Measurements from ENCODE around the gene TF.
"Not testable (repeated sequence)": the region's sequence is repeated elsewhere in the genome, so short reads cannot be mapped to it uniquely, and the experiment has no call there.

Gene TF

GRCh38 chr3:133745981-133746711 lies at the start of gene TF:
Gene TF, plus strand, starts transcription at chr3:133746393. Its CDS starts 48 bp downstream, at chr3:133746441.
- FAIRE-seq, result no peak

DNA sequence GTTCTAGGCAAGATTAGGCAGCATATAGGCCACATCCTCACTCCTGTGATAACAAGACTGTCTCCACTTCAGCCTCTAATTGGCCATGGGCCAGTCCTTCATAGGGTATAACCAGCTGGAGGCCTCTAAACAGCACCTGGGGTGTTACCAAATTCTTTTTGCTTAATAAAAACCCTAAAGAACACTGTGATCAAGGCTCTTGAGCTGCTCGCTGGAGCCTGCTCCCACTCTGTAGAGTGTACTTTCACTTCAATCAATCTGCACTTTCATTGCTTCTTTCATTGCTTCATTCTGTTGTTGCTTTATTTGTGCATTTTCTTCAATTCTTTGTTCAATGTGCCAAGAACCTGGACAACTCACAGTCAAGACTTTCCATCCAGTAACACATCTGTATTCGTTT lies 48.2 kb upstream of the TF start:
- no peak for FAIRE-seq

GRCh38 chr3:133699467-133699866 lies 46.7 kb upstream of the TF start:
- FAIRE-seq, result no peak

GRCh38 chr3:133699903-133700302 lies 46.3 kb upstream of the TF start:
- no peak for FAIRE-seq

GRCh38 chr3:133700351-133700750 lies 45.8 kb upstream of the TF start:
- FAIRE-seq, result no peak

DNA sequence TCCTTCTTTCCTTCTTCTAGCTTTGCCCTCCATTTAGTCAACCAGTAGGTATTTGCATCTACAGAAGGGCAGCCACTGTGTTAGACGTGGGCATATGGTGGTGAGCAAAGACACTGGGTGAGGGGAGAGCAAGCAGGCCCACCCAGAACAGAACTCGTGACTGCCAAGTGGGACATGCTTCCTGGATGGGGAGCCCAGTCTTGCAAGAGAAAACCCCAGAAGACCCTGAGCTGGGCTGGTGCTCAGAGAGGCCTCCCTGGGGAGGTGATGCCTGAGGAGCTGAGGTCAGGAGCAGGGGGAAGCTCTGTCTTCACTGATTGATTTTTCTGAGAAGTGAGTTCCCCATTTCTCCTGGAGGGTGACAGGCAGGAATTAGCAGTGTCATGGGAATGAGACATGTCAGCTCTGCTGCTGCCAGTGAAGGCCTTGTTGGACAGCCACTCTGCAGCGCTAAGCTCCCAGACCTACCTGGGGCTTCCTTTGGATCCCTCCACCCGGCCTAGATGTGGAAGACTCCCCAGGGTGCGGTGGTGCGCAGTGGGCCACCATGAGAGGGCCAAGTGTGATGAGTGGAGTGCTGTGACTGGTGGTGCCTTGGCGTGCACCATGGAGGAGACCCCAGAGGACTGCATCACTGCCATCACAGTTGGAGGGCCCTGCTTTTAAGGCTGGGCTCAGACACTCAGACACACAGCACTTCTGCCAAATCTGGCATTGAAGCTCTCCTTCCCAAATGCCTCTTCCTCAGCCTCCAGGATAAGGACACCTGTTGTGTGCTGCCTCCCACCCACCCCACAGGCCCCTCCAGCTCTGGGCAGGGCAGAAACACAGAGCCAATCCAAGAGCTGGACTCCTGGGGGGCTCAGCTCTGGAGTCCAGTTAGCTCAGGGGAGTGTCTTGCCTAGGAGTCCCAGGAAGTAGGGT lies 44.5 kb upstream of the TF start:
- FAIRE-seq, result no peak

DNA sequence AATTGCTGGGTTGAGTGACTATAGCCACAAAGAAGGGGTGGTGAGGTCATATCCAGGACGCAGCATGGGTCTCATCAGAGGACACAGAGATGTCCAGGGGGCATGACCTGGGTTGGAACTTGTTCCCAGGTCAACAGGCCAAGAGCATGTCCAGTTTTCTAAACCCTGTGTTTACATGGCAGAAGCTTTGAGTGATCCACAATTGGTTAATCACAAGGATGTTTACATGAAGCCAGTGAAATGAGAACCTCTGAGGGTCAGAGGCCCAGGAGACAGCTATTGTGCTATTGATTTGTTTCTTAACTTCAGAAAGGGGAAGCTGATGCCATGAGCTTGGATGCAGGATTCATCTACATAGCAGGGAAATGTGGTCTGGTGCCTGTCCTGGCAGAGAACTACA lies 42.3 kb upstream of the TF start:
- no peak for FAIRE-seq

GRCh38 chr3:133706033-133706432 lies 40.2 kb upstream of the TF start:
- FAIRE-seq, result no peak

DNA sequence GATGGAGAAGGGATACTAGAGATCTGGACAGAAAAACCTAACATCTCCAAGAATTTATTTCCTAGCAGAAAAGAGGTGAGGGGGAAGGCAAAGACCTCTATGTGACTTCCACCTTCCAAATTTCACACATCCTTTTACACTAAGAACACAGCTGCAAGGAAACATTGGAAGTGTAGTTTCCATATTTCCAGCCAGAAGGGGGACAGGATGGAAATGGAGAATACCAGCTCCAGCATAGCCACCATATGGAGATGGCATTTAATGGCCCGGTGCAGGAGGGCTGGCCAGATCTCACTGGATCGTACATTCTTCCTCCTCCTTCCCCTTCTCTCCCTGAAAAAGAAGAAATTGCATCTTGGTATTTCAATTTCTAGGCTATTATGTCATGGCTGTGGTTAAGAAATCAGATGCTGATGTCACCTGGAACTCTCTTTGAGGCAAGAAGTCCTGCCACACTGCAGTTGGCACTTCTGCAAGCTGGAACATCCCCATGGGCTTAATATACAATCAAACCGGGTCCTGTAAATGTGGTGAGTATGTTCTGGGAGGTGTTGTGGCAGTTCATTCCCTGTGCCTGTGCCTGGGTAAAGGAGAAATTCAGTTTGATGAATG lies 36.9 kb upstream of the TF start:
- FAIRE-seq, result no peak

DNA sequence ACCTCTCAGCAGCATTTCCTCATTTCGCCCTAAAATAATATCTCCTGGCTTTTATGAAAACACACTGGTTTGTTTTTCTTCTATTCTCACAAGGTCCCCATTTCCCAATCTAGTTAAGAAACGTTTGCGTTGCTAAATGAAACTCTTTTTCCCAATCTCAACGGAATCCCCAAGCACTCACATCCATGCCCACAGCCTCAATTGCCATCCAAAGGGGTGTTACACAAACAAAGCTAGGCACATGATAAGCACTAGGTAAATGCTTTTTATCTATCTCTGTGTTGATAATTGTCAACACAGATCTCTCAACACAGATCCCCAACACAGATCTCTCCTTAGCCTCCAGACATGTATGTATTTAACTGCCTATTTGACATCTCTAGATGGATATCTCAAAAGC lies 35.2 kb upstream of the TF start:
- FAIRE-seq, result no peak

- no peak for FAIRE-seq
These were observed 34.2 kb upstream of the TF start for GRCh38 chr3:133712017-133712416.

DNA sequence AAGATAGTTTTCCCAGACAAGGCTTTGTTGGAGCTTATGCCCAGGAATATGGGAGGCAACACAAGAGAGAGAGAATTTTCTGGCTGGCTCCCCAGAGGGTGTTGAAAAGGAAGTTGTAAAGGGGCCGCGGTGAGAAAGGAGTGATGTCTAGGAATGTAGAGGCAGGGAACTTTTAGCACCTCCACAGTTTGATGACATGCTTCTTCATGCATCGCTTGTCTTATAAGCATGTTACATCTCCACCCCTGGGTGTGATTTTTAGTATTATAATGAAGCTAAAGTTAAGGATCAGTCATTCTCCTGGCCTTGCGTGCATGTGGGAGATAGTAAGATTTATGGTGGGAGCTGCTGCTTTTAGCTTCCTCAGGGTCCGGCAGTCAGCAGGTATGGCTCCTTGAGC lies 32.8 kb upstream of the TF start:
- FAIRE-seq, result no peak

- no peak for FAIRE-seq
These were observed 28.8 kb upstream of the TF start for GRCh38 chr3:133717424-133717823.

DNA sequence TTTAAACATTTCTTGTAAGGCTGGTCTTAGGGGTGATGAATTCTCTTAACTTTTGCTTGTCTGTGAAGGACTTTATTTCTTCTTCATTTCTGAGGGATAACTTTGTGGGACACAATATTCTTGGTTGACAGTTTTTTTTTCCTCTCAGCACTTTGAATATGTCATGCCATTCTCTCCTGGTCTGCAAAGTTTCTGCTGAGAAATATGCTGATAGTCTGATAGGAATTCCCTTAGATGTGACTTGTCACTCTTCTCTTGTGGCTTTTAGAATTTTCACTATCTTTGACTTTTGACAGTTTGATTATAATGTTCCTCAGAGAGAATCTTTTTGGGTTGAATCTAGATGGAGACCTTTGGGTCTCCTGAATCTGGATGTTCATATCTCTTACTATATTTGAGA lies 23.3 kb upstream of the TF start:
- FAIRE-seq, result no peak

DNA sequence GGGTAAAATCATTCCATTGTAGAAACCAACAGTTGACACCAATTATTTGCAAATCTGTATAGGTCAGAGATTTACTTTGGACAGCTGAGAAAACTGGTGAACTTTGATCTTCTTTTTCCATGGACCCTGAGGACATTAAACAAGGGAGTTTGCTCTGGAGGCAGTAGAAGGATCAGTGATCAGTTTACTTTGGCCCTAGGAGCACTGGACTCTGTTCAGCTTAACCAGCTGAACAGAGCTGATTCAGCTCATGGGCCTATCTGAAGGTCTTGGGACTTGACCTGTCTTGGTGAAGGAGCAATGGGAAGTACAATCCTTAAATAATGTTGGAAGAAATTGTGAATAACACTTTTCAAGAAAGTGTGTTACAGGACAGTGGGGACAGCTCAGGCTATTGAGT lies 15.2 kb upstream of the TF start:
- no peak for FAIRE-seq

- FAIRE-seq, result not testable (repeated sequence)
These were observed 14.0 kb upstream of the TF start for GRCh38 chr3:133732231-133732630.

- FAIRE-seq, result no peak
These were observed 13.0 kb upstream of the TF start for GRCh38 chr3:133733226-133733625.

- no peak for FAIRE-seq
These were observed 11.9 kb upstream of the TF start for GRCh38 chr3:133734305-133734704.

GRCh38 chr3:133742351-133743091 lies 3.7 kb upstream of the TF start:
- no peak for FAIRE-seq

GRCh38 chr3:133744241-133744640 lies 2.0 kb upstream of the TF start:
- FAIRE-seq, result no peak

DNA sequence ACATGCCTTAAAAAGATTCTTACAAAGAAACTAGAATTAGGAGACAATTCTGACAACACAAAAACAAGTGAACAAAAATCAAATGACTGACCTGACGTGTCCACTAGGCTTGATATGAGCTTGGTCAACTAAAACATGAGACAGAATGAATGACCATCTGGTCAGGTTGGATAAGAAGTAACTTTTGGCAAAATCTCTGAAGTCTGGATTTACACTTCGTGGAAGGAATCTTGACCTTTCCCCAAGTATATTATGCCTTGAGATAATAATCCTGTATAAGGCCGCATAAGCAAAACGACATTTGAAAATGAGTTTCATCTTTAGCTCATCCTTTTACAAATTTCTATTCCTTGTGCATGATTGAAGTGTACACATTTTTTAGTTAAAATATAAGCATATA lies 1.1 kb upstream of the TF start:
- FAIRE-seq, result no peak

GRCh38 chr3:133746712-133747066 lies 496 bp downstream of the TF start:
- FAIRE-seq, result no peak

- no peak for FAIRE-seq
These were observed 1.2 kb downstream of the TF start for GRCh38 chr3:133747373-133747772.

Measured in TTC549 (cell line).